ENCODE results near the gene TEN1.

DNA sequence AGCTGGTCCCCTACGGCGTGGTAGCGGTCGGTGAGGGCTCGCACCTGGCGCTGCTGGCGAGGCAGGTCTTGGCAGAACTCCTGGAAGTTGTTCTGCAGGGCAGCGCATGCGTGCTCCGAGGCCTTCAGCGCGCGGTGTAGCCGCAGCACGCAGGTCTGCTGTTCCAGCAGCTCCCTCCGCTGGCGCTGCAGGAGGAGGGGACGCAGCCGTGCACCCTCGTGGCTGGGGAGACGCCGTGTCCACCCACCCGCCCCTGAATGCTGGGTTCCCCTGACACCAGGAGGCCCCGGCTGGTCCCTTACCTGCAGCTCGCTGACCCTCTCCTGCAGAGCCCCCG lies 35.9 kb downstream of the TEN1 start:
- TF ChIP-seq, protein P1, sequence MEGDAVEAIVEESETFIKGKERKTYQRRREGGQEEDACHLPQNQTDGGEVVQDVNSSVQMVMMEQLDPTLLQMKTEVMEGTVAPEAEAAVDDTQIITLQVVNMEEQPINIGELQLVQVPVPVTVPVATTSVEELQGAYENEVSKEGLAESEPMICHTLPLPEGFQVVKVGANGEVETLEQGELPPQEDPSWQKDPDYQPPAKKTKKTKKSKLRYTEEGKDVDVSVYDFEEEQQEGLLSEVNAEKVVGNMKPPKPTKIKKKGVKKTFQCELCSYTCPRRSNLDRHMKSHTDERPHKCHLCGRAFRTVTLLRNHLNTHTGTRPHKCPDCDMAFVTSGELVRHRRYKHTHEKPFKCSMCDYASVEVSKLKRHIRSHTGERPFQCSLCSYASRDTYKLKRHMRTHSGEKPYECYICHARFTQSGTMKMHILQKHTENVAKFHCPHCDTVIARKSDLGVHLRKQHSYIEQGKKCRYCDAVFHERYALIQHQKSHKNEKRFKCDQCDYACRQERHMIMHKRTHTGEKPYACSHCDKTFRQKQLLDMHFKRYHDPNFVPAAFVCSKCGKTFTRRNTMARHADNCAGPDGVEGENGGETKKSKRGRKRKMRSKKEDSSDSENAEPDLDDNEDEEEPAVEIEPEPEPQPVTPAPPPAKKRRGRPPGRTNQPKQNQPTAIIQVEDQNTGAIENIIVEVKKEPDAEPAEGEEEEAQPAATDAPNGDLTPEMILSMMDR (IDR thresholded peaks at IDR 0.05; ENCODE audit: low read depth, low read length): no peak
- no peak for TF ChIP-seq EZH2phosphoT487 (IDR thresholded peaks at IDR 0.05; ENCODE audit: low read depth)
